ENCODE measurements around the gene PDE4D. TPM values are rescaled to one million over a fixed set of nuclear protein-coding genes. Genes with fewer than 3 reads are reported as not detected.

The PDE4D gene
- total and polyA plus RNA-seq, 12 donors = 1.2 to 18.9 (median 2.1) TPM

GRCh38 chr5:59207401-59207800 is 686.1 kb downstream of the PDE4D start:
- Histone ChIP-seq H3K4me1 (replicated peaks in 1 of 2) (no peaks in the 10 kb centered on the region), H3K27me3 (no peaks in the 10 kb centered on the region), H3K4me3 (no peak overlapping the region), H3K27ac (no peak overlapping the region), H3K36me3 (replicated peaks in 1 of 2) (no peaks in the 10 kb centered on the region), H3K9me3 (replicated peaks in 1 of 3) (no peaks in the 10 kb centered on the region)
- WGBS, 4 donors = 79 to 87% (median 84%) methylated on average over 1 of the region's 1 CpG
- intact Hi-C loops (cut with DNase I) = no loop called here
- TF ChIP-seq POLR2A (IDR thresholded peaks at IDR 0.05) (no peak), CTCF (IDR thresholded peaks at IDR 0.05) (no peak)
- no peak for DNase-seq

GRCh38 chr5:59206132-59206581 is 687.4 kb downstream of the PDE4D start:
- H3K4me1 ChIP-seq (replicated peaks in 1 of 2) = no peaks in the 10 kb centered on the region

GRCh38 chr5:59204114-59204897 is 689.2 kb downstream of the PDE4D start:
- 79 to 93% (median 81%) methylated on average over 5 of the region's 5 CpGs for WGBS, 4 donors
- H3K4me1 ChIP-seq (replicated peaks in 1 of 2) = no peaks in the 10 kb centered on the region
- H3K27ac ChIP-seq = no peak overlapping the region

More at GRCh38 chr5:59206132-59206581, 687.4 kb downstream of the PDE4D start:
- DNase-seq = no peak
- no peaks in the 10 kb centered on the region for H3K9me3 ChIP-seq (replicated peaks in 1 of 3)
- no peaks in the 10 kb centered on the region for H3K36me3 ChIP-seq (replicated peaks in 1 of 2)
- intact Hi-C loops (cut with DNase I) = no loop called here
- no peaks in the 10 kb centered on the region for H3K27me3 ChIP-seq
- no peak for TF ChIP-seq POLR2A (IDR thresholded peaks at IDR 0.05)
- no peak for TF ChIP-seq CTCF (IDR thresholded peaks at IDR 0.05)
- no peak overlapping the region for H3K4me3 ChIP-seq
- WGBS, 4 donors = 46 to 73% (median 62%) methylated on average over 1 of the region's 1 CpG
- no peak overlapping the region for H3K27ac ChIP-seq

GRCh38 chr5:59199868-59200267 is 693.7 kb downstream of the PDE4D start:
- 67 to 76% (median 70%) methylated on average over 7 of the region's 7 CpGs for WGBS, 4 donors
- TF ChIP-seq POLR2A (IDR thresholded peaks at IDR 0.05) (no peak), CTCF (IDR thresholded peaks at IDR 0.05) (no peak)
- Histone ChIP-seq H3K27ac (no peak overlapping the region), H3K4me1 (replicated peaks in 1 of 2) (no peaks in the 10 kb centered on the region), H3K4me3 (no peak overlapping the region), H3K9me3 (replicated peaks in 1 of 3) (no peaks in the 10 kb centered on the region), H3K27me3 (no peaks in the 10 kb centered on the region), H3K36me3 (replicated peaks in 1 of 2) (no peaks in the 10 kb centered on the region)
- intact Hi-C loops (cut with DNase I) = loop anchor here in 1 of 2 donors (5.0 kb wide), 1 partner anchor 162 kb away; no protein-coding TSS in a partner anchor
- DNase-seq = no peak

More at GRCh38 chr5:59204114-59204897, 689.2 kb downstream of the PDE4D start:
- Histone ChIP-seq H3K27me3 (no peaks in the 10 kb centered on the region), H3K36me3 (replicated peaks in 1 of 2) (no peaks in the 10 kb centered on the region), H3K9me3 (replicated peaks in 1 of 3) (no peaks in the 10 kb centered on the region), H3K4me3 (no peak overlapping the region)
- TF ChIP-seq CTCF (IDR thresholded peaks at IDR 0.05) = no peak
- no peak for TF ChIP-seq POLR2A (IDR thresholded peaks at IDR 0.05)
- intact Hi-C loops (cut with DNase I) = no loop called here
- DNase-seq = no peak
